DLD1 (cell line): ENCODE measurements around the gene ECPAS.
"Not testable (repeated sequence)": the region's sequence is repeated elsewhere in the genome, so short reads cannot be mapped to it uniquely, and the experiment has no call there.

ENCODE experiments used
- in situ Hi-C: cut with HindIII; loops from 2 replicates; pipeline ENCODE4 v1.10.0; 2017; ENCODE audit warnings: low sequenced_read_pairs

The ECPAS gene, protein sequence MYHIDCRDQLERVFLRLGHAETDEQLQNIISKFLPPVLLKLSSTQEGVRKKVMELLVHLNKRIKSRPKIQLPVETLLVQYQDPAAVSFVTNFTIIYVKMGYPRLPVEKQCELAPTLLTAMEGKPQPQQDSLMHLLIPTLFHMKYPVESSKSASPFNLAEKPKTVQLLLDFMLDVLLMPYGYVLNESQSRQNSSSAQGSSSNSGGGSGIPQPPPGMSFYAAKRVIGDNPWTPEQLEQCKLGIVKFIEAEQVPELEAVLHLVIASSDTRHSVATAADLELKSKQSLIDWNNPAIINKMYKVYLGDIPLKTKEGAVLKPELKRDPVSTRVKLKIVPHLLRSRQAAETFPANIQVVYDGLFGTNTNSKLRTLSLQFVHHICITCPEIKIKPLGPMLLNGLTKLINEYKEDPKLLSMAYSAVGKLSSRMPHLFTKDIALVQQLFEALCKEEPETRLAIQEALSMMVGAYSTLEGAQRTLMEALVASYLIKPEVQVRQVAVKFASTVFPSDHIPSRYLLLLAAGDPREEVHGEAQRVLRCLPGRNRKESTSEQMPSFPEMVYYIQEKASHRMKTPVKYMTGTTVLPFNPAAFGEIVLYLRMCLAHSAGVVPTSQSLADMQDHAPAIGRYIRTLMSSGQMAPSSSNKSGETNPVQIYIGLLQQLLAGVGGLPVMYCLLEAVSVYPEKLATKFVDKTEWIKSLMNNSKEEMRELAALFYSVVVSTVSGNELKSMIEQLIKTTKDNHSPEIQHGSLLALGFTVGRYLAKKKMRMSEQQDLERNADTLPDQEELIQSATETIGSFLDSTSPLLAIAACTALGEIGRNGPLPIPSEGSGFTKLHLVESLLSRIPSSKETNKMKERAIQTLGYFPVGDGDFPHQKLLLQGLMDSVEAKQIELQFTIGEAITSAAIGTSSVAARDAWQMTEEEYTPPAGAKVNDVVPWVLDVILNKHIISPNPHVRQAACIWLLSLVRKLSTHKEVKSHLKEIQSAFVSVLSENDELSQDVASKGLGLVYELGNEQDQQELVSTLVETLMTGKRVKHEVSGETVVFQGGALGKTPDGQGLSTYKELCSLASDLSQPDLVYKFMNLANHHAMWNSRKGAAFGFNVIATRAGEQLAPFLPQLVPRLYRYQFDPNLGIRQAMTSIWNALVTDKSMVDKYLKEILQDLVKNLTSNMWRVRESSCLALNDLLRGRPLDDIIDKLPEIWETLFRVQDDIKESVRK (N-terminal part only)

GRCh38 chr9:111483858-111484571, at the start of gene ECPAS:
Gene ECPAS (minus strand): TSS chr9:111484383. CDS start chr9:111472918, 11,465 bp downstream.
- in situ Hi-C loops, result no loop called here

DNA sequence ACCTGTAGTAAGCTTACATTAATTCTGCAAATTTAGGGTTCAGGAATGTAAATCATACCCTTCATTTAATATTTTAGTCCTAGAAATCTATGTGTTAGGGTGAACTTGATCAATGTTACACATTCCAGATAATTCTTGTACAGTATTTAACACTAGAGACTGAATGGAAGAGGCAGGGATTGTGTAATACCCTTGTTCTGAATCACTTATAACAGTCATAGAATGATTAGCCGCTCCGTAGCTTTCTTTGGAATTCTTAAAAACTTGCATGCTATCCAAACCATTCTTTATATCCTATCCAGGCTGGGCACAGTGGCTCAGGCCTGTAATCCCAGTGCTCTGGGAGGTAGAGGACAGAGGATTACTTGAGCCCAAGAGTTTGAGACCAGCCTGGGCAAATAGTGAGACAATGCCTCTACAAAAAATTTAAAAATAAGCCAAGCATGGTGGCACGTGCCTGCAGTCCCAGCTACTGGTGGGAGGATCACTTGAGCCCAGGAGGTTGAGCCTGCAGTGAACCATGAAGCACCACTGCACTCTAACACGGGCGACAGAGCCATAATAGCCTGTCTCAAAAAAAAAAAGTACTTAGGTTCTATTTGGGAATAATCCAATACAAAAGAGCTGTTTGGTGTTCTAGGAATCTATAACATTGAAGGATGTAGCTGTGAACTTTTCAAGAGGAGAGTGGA, 49.1 kb upstream of the ECPAS start:
- in situ Hi-C loops, result no loop called here

GRCh38 chr9:111531716-111532115, 47.5 kb upstream of the ECPAS start:
- in situ Hi-C loops, result no loop called here

DNA sequence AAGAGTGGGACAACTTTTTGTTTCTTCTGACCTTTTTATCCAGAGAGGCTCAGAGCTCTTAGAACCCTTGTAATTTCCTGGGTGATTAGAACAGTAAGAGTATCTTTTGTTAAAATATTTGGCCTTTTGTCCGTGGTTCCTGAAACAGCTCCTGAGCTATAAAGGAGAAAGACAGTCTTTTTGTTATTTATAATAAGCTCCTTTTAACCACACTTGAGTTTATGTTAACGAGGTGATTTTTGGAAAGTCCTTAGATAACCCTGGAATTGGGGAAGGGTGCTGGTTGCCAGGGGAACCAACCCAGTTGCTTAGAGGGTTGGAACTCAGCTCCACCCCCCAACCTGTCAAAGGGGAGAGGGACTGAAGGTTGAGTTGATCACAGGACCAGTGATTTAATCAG, 45.6 kb upstream of the ECPAS start:
- in situ Hi-C loops, result no loop called here

GRCh38 chr9:111527347-111527746, 43.2 kb upstream of the ECPAS start:
- in situ Hi-C loops, result no loop called here

- in situ Hi-C loops, result no loop called here
Observed at GRCh38 chr9:111525056-111525977, 41.1 kb upstream of the ECPAS start, which contains the start of gene ZNF483. Gene ZNF483 (plus strand): TSS chr9:111525179. CDS start chr9:111527396, 2,217 bp downstream.

DNA sequence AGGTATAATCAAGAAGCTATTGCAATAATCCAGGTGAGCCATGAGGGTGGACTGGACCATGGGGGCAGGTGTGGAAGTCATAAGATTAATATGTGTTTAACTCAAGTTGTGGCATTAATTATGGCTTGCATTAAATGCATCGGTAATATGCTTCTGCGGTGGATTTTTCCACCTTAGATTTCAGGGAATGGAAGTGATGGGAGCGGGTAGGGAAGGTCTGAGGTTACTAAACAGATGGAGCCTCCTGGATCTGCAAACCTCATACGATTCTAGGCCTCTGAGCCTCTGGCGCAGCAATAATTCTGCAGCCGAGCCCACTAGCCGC, 40.5 kb upstream of the ECPAS start:
- in situ Hi-C loops, result no loop called here

GRCh38 chr9:111516061-111516465, 31.9 kb upstream of the ECPAS start:
- in situ Hi-C loops, result no loop called here

DNA sequence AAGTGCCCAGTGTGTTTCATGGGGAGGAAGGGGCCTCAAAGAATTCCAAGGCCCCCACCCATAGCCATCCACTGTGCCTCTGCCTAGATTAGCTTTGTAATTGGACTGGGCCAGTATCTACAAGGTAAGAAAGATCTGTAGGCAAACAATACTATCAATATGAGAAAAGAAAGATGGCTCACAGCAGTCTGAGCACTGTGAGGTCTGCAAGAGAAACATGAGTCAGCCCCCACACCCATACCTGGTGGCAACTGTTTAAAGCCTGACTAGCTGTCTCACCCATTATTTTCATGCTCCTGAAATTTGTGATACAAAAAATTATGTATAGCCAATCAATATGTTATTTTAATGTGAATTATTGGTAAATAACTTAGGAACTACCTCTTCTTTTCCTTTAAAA, 30.8 kb upstream of the ECPAS start:
- in situ Hi-C loops, result no loop called here

DNA sequence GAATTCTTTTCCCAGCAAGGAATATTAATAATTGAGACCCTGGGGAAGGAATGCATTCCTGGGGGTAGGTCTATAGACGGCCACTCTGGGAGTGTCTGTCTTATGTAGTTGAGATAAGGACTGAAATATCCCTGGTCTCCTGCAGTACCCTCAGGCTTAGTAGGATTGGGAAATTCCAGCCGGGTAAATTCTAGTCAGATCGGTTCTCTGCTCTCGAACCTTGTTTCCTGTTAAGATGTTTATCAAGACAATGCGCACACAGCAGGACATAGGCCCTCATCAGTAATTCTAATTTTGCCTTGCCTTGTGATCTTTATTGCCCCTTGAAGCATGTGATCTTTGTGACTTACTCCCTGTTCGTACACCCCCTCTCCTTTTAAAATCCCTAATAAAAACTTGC, 27.4 kb upstream of the ECPAS start:
- in situ Hi-C loops, result not testable (repeated sequence)

DNA sequence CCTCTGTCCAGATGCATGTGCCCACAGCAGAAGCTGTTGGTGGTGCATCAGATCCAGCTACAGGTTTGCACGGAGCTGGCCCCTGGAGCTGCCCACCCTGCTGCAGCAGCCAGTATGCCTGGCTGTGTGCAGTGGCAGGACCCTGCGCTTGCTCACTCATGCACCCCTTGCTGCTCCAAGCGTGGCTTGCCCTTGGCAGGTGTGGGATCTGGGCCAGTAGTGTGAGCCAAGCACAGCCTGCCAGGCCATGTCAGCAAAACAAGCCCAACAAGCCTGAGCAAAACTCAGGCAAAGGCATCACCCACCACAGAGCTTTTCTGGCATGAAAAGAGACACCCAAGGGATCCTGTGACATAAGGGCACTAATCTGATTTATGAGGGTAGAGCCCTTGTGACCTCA, 18.3 kb upstream of the ECPAS start:
- in situ Hi-C loops, result no loop called here

DNA sequence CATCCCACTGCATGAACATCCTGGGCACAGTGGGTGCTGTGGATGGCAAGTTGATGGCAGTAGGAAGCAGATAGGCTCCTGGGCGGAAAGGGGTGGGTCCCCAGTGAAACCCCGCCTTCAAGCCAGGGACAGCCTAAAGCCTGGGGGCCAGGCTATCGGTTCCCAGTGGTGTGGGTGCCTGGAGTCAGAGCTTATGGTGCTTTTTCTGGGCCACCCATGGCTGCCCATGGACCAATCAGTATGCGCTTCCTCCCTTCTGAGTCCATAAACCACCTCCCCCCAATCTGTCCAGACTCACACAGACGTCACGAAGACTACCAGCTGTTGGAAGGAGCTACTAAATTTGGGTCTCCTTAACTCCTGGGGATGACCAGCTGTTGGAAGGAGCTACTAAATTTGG, 17.5 kb upstream of the ECPAS start:
- in situ Hi-C loops, result no loop called here

DNA sequence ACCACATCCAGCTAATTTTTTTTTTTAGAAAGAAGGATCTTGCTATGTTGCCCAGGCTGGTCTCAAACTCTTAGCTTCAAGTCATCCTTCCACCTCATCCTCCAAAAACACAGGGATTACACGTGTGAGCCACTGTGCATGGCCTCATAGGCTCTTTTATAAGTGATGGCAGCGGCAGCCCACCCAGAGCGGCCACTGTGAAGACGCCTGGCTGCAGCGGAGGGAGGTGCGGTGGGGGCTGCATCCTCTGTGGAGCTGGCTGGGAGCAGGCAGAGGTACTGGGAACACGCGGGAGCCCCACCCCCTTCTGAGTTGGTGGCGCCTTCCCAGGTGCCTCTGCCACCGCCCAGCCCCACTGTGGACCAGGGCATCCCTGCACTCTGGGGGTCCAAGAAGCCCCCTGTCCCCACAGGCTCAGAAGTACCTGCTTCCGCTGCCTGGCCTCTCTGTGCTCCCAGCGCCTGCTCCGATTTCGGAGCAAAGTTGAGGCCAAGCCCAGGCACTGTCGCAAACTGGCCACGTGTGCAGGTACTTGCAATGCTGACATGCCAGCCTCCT, 16.9 kb upstream of the ECPAS start:
- in situ Hi-C loops, result no loop called here

DNA sequence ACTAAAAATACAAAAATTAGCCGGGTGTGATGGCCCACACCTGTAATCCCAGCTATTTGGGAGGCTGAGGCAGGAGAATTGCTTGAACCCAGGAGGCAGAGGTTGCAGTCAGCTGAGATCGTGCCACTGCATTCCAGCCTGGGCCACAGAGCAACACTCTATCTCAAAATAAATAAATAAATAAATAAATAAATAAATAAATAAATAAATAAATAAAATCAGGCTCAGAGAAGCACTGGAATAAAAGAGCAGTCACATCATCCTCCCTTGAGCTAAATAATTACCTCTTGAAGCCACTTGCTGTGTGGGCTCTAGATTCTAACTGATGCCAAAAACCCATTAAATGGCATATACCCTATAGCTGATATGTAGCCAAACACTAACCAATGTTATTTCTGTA, 13.0 kb upstream of the ECPAS start:
- in situ Hi-C loops, result not testable (repeated sequence)

DNA sequence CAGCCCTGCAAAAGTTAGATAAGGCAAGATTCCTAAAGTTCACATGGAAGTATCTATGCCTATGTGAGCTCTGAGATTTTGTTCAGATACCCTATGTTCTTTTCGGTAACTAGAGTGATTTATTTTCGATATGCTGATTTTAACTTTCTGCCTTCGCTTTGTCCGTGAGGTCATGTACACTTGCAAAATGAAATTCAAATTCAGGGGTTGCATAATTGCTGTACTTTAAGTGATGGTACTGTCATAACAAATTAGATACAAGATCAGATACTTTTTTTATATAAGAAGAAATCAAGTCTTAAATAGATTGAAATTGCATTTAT, 350 bp upstream of the ECPAS start:
- in situ Hi-C loops, result no loop called here

GRCh38 chr9:111483439-111483857, 735 bp downstream of the ECPAS start:
- in situ Hi-C loops, result no loop called here

DNA sequence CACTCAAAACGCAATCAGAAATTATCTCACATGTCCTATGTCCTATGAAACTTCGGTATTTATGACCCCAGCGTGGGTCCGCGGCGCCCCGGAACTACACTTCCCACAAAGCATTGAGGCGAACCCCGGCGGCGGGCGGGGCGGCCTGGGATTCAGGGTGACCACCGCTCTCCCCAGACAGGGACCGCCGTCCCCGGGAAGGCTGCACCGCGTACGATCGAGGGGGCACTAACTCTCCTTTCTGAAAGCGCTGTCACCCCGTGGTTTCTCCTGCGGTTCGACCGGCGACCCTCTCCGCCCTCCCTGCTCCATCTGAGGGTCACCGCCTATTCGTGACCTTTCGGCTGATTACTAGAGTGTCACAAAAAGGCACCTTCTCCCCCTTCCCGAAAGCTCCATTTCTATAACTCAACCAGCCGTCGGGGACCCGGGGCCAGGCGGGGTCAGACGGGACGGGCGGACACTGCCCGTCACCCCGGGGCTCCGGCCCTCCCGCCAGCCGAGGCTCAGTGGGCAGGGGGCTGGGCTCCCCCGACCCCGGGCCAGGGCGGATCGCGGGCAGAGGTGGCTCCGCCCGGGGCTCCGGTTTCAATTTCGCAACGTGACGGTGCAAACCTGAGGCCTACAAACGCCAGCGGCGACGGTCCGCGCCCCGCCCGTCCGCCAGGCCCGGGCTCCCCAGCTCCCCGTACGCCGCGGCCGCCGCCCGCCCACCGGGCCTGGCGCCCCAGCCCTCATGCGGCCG, 1.3 kb downstream of the ECPAS start:
- in situ Hi-C loops, result no loop called here
